Measurements from ENCODE around the gene ARFGAP1.

The ARFGAP1 gene

DNA sequence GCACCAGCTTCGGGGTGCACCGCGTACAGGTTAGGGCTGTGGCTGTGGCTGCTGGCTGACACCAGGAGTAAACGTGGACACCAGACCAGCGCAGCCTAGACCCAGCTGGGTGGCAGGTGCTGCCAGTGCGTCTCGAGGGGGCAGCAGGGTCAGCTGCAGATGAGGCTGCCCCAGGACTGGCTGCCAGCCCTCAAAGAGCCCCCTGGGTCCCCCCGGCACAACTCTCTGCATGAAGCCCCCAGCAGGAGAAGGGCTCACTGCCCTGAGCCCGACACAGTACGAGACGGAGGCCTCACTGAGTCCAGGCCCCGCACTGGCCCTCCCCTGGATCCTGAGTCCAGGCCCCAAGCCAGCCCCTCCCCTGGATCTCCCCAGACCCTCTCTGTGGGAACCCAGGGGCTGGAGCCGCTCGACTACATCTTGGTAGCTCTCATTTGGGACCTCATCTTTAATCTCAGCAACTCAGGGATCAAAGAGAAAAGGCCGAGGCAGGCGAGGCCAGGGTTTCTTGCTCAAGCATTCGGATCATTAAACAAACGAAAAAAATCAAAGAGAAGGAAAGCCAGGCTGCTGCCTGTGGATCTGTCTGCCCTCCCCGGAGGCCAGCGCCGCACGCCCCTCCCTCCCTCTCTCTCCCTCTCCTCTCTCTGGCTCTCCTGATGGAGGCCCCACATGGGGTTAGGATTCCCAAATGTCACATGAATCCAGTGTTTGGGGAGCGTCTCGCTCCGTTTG lies 11.4 kb upstream of the ARFGAP1 start:
- no peak for DNase-seq

GRCh38 chr20:63261795-63262528 lies 10.7 kb upstream of the ARFGAP1 start:
- no peak for DNase-seq

DNA sequence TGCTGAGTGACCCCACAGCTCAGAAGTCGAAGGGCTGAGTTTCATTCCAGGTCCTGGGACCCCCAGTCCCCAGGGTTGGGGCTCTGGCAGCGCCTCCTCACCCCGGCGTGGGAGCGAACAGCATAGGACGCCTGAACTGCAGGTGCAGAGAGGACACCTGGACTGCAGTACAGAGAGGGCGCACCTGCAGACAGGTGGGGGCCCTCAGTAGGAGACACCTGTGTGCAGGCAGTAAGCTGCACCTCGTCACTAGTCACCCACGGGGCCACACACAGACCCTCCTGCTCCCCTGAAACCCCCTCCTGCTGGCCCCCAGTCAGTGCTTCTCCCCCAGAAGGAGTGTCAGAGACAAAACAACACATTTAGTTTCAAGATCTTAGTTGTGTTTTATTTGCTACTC lies 9.8 kb upstream of the ARFGAP1 start:
- no peak for DNase-seq

DNA sequence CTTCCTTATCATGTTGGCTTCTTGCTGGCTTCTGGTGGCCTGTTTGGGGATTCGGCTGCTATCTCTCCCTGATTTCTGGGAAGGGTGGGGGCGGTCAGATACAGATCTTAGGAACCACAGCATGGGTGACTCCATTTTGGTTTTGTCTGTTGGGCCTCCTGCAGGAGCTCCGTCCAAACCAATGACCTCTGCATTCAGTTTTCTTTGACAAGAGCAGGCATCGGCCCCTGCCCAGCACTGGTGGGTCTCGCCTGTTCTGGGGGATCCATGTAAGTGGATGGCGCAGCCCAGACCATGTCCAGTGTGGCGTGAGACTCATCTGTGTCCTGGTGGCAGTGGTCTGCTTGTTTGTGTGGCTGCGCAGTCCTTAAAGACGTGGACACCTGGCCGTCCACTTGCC lies 8.6 kb upstream of the ARFGAP1 start:
- no peak for DNase-seq

DNA sequence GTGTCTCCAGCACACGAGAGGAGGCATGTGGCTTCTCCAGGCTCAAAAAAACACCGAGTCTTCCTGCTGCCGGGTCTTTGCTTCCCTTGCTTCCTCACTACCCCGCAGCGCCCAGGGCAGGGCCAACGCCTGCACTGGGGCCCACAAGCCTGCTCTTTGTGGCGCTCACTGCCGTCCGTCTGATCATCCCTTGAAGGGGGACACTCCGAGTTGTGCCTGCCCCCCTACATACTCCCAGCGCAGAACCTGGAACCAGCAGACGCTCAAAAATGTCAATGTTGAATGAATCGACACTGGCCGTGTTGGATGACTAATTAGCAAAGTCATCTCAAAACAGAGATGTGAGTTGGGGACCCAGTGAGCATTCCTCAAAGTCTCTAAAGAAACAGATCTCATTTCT lies 8.1 kb upstream of the ARFGAP1 start:
- no peak for DNase-seq

- DNase-seq: no peak
Observed at GRCh38 chr20:63265891-63266515, 6.6 kb upstream of the ARFGAP1 start.

- no peak for DNase-seq
Observed at GRCh38 chr20:63267691-63268090, 4.9 kb upstream of the ARFGAP1 start.

DNA sequence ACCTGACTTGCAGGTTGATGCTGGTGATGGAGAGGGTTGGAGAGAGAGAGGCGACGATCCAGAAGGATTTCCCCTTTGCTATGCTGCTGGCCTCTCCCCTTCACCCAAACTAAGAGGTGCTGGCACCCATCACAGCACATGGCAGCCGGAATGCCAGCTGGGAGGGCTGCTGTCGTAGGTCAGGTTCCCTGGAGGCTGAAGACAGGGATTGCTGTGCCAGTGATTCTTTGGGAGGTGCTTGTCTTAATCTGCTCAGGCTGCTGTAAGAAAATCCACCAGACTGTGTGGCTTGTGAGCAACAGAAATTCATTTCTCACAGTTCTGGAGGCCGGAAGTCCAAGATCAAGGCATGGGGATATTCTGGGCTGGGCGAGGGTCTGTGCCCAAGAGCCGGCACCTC lies 4.4 kb upstream of the ARFGAP1 start:
- no peak for DNase-seq

DNA sequence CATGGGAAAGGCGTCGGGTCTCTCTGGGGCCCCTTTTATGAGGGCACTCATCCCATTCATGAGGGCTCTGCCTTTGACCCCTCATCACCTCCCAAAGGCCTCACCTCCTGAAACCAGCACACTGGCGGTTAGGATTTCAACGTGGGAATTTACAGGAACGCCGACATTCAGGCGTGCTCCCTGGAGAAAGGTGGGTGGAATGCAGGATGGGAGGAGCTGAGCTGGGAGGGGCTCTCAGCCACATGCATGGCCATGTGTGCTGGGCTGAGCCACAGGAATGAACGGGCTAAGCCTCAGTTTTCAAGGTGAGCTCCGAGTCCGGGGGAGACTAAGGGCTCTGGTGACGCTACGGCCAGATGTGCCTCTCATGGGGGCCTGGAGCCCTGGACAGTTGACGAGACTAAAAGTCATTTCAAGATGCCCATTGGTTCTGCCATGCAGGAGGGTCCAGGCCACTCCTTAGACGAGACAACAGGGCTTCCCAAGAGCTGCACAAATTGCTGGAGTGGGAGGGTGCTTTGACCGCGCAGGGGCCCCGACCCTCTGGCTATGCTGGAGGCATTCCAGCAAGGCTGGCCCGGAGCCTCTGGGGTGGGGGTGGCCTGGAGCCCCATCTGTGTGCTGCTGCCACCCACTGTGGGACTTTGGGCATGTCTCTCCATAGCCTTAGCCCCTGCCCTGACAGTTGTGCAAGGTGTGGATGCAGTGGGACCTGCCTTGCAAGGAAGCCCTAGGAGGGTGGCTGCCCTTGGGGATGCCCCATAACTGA lies 3.8 kb upstream of the ARFGAP1 start:
- DNase-seq: no peak

GRCh38 chr20:63269724-63270123 lies 2.9 kb upstream of the ARFGAP1 start:
- DNase-seq: no peak

GRCh38 chr20:63270606-63271325 lies 1.8 kb upstream of the ARFGAP1 start:
- no peak for DNase-seq

DNA sequence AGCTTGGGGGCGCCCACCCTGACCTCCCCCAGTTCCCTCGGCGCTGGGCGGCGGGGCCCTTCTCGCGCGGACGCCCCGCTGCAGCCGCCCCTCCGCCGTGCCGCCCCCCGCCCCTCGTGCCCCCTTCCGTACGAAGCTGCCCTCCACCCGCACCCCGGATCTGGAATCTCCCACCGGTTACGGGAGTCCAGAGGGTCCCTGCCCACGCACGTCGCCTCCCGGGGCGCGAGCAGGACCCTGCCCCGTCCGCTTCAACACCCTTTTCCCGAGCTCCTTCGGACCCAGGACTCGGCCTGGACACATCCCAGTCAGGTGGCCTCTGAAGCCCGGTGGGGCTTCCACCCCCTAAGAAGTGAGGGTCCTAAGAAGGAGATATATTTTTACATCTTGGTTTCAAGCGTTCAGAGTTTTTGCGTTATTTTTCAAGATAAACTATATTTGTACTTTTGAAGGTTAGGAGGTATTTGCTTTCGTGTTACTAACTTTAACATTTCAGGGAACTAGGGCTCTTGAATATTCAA lies 506 bp downstream of the ARFGAP1 start:
- no peak for DNase-seq

DNA sequence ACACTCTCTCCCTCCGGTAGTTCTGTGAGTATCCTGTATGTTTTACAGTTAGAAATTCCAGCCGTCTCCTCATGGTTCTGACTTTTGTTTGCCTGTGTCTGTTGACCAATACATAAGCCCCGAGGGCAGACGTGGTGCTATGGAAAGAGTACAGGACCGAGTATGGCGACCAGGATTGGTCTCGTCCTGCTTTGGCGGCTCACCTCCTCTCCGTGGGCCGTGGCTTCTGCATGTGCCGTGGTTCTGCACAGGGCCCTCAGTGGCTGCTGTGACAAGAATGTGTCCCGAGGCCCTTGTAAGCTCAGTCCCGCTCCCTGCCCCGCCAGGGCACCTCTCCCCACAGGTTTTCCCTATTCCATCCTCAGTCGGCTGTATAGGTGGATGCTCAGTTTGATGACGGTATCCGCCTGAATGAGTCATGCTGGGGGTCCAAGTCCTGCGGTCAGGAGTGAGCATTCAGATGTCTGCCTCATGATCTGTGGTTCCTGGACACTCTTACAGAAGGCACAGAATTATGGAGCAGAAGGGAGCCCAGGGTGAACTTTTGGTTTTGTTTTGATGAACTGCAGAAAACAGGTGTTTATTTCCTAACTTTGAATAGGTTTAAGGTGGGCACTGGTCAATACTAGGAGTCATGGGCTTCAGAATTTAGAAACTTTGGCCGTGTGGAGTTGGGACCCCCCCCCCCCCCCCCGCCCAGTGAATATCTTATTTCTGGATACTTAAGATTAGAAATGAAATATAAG lies 1.2 kb downstream of the ARFGAP1 start:
- DNase-seq: no peak

GRCh38 chr20:63274381-63275228 lies 2.0 kb downstream of the ARFGAP1 start:
- DNase-seq: no peak

DNA sequence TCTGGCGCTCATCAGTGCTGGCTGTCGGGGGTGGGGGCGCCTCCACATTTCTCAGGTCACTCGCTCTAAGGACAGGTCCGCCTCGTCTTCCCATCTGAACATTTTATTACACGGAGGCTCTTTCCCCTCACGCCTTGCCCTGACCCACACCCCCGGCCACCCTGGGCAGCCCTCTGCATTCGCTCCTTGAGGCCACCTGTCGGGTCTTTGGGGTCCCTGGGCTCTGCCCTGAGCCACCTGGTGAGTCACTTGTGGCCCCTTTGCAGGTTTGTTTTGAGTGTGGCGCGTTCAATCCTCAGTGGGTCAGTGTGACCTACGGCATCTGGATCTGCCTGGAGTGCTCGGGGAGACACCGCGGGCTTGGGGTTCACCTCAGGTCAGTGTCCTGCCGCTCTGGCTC lies 3.2 kb downstream of the ARFGAP1 start:
- DNase-seq: no peak

- DNase-seq: no peak
Observed at GRCh38 chr20:63276956-63277355, 4.3 kb downstream of the ARFGAP1 start.

GRCh38 chr20:63277466-63278272 lies 5.1 kb downstream of the ARFGAP1 start:
- DNase-seq: no peak

GRCh38 chr20:63278661-63279060 lies 6.0 kb downstream of the ARFGAP1 start:
- no peak for DNase-seq

- no peak for DNase-seq
Observed at GRCh38 chr20:63279931-63280330, 7.3 kb downstream of the ARFGAP1 start.

DNA sequence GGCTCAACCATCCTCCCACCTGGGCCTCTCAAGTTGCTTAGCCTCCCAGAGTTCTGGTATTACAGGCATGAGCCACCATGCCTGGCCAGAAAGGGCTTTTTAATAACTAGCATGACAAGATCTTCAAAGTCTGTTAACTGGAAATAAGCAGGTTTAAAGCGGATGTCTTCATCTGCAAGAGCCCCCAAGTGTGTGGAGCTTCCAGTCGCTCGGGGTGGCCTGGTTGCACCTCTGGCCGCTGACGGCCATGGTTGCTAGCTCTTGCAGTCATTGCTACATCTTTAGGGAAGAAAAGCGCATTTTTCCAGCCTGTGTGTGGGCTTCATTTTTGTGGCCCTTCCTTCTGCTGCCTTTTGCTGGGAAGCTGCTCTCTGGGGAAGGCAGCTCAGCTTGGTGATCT lies 7.8 kb downstream of the ARFGAP1 start:
- DNase-seq: no peak

All from DMS 273 treated with DMSO at 0.1 percent for 48 hours (cell line).